HG03108 (cell line): Measurements from ENCODE around the gene S100A6.
"Not testable (repeated sequence)": the region's sequence is repeated elsewhere in the genome, so short reads cannot be mapped to it uniquely, and the experiment has no call there.

Experiments used
- ATAC-seq: cut with Tn5 transposase; IDR thresholded peaks from one replicate; pipeline ENCODE4 v1.9.1; 2021; ENCODE audit warnings: moderate library complexity; ENCODE audit not compliant: unreplicated experiment

S100A6 gene

GRCh38 chr1:153565529-153566374, 30.0 kb upstream of the S100A6 start, which contains the start of gene S100A2:
TSS of gene S100A2 (minus strand) at chr1:153565844. CDS start at chr1:153563877, 1,967 bp downstream.
- no peak for ATAC-seq

GRCh38 chr1:153563991-153564390, 28.2 kb upstream of the S100A6 start:
- no peak for ATAC-seq

- ATAC-seq: no peak
Observed at GRCh38 chr1:153563483-153563901, 27.7 kb upstream of the S100A6 start.

GRCh38 chr1:153562021-153562420, 26.2 kb upstream of the S100A6 start:
- ATAC-seq: not testable (repeated sequence)

- no peak for ATAC-seq
Observed at GRCh38 chr1:153561466-153561985, 25.7 kb upstream of the S100A6 start.

GRCh38 chr1:153560771-153561465, 25.1 kb upstream of the S100A6 start:
- no peak for ATAC-seq

- ATAC-seq: no peak
Observed at GRCh38 chr1:153560241-153560640, 24.4 kb upstream of the S100A6 start.

GRCh38 chr1:153557877-153558276, 22.1 kb upstream of the S100A6 start:
- no peak for ATAC-seq

- ATAC-seq: no peak
Observed at GRCh38 chr1:153556348-153556747, 20.6 kb upstream of the S100A6 start.

GRCh38 chr1:153553830-153554541, 18.2 kb upstream of the S100A6 start:
- ATAC-seq: no peak

- no peak for ATAC-seq
Observed at GRCh38 chr1:153553096-153553495, 17.3 kb upstream of the S100A6 start.

GRCh38 chr1:153552335-153552734, 16.5 kb upstream of the S100A6 start:
- no peak for ATAC-seq

GRCh38 chr1:153550827-153551500, 15.2 kb upstream of the S100A6 start:
- no peak for ATAC-seq

- ATAC-seq: no peak
Observed at GRCh38 chr1:153550398-153550758, 14.6 kb upstream of the S100A6 start.

- ATAC-seq: no peak
Observed at GRCh38 chr1:153549741-153550397, 14.1 kb upstream of the S100A6 start.

- ATAC-seq: no peak
Observed at GRCh38 chr1:153548722-153549688, 13.2 kb upstream of the S100A6 start, which contains the start of gene S100A3. TSS of gene S100A3 (minus strand) at chr1:153549258. CDS start at chr1:153548485, 773 bp downstream.

GRCh38 chr1:153547560-153548551, 12.1 kb upstream of the S100A6 start:
- no peak for ATAC-seq
